HG02943 (cell line): ENCODE measurements around the gene DLL1.

Source experiments
- ATAC-seq: cut with Tn5 transposase; IDR thresholded peaks from one replicate; pipeline ENCODE4 v1.9.1; 2021; ENCODE audit warnings: mild to moderate bottlenecking, low read depth, moderate library complexity; ENCODE audit not compliant: unreplicated experiment

Gene DLL1

GRCh38 chr6:170295510-170296422 lies 4.9 kb upstream of the DLL1 start:
- peak; percentile 54 for ATAC-seq

GRCh38 chr6:170294813-170295509 lies 4.1 kb upstream of the DLL1 start:
- no peak for ATAC-seq

- no peak for ATAC-seq
Measured at GRCh38 chr6:170294298-170294730, 3.4 kb upstream of the DLL1 start.

DNA sequence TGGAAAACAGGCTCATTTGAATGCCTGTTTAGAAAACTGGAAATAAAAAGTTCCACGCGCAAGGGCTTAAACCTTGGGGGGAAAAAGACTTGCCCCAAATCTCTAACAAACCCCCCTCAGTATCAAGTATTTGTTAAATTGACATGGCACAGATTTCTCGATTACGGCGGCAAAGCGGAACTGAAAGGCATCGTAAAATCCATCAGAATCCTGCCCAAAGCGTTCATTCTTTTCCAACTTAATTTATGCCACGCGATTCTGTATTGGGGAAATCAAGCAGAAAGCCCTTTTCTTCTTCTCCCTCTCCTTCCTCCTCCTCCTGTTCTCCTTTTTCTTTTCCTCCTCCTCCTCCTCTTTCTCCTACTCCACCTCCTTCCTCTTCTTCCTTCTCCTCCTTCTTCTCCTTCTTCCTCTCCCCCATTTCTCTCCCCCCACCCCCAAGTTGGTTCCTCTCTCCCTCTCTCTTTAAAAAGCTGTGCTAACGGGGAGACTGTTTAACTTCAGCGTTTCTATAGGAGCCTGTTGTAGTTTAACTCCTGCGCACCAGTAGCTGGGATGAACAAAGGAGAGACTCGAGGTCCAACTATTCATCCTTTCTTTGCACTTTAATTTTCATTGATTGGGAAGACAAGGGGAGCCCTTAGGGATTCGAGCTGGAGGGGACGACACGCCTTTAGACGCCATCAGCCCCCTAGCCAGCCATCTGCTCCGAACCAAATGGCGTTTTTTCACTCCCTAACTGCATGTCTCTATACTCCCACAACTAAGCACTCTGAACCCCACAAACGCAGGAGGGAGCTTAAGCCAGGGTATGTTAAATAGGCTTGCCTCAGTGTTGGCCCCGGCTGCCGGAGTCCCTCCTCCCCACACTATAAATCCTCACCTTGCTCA lies 2.7 kb upstream of the DLL1 start:
- ATAC-seq, result no peak

- no peak for ATAC-seq
Measured at GRCh38 chr6:170292407-170293158, 1.7 kb upstream of the DLL1 start.

DNA sequence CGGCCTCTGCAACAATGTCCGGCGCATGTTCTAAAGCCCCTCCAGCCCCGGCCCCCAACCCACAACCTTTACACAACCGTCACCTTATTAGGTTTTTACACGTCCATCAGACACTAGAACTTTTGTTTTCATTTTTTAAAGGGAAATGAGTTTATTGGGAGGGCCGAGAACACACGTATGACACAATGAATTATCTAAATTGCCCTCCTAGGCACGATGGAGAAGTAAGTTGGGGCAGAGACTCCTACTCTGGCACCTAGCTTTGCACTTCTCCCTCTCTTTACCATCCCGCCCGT lies 1.2 kb upstream of the DLL1 start:
- no peak for ATAC-seq

GRCh38 chr6:170291271-170292110 lies 613 bp upstream of the DLL1 start:
- no peak for ATAC-seq

- no peak for ATAC-seq
Measured at GRCh38 chr6:170289951-170290295, 955 bp downstream of the DLL1 start.

DNA sequence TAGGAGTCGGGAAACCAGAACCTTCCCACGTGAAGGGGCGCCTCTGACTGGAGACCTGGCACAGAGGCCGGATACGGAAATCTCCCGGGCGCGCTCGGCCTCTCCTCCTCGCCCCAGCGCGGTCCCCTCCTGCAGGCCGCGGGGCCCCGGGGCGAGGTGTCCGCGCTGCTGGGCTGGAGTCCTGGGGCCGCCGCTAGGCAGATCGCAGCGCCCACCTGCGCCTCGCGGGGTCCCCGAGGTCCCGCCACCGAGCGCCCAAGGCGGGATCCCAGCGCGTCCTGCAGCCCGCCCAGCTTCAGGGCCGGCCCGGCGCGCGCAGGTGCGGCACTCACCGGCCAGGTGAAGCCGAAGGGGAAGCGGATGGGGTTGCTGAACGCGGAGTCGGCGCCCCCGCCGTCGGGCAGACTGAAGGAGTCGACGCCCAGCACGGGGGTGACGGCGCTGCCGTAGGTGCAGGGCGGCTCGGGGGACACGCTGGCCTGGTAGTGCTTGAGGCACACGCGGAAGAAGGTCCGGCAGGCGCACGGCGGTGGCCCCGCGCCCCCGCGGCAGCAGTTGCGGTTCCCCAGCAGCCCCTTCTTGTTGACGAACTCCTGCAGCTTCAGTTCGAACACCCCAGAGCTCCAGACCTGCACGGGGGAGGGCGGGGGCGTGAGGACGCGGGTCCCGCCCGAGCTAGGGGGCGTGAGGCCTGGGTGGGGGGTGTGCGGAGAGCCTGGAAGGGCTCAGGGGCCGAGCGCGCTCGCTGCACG lies 1.5 kb downstream of the DLL1 start:
- no peak for ATAC-seq

- no peak for ATAC-seq
Measured at GRCh38 chr6:170288852-170289179, 2.1 kb downstream of the DLL1 start.

- ATAC-seq, result no peak
Measured at GRCh38 chr6:170288091-170288631, 2.7 kb downstream of the DLL1 start.

GRCh38 chr6:170287371-170287876 lies 3.5 kb downstream of the DLL1 start:
- no peak for ATAC-seq

DNA sequence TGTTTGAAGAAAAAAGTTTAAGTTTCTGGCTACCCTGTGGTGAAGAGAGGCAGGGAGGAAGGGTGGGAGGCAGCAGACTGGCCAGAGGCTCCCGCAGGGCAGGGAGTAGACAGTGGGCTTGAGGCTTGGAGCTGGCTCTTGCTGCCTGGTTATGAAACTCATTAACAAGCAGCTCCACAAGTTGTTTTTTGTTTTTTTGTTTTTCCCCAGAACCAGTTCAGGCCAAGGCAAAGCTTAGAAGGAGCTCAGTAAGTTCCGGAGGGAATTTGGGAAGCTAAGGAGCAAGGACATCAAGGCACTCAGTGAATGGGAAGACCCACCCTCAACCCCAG lies 4.0 kb downstream of the DLL1 start:
- ATAC-seq, result no peak

DNA sequence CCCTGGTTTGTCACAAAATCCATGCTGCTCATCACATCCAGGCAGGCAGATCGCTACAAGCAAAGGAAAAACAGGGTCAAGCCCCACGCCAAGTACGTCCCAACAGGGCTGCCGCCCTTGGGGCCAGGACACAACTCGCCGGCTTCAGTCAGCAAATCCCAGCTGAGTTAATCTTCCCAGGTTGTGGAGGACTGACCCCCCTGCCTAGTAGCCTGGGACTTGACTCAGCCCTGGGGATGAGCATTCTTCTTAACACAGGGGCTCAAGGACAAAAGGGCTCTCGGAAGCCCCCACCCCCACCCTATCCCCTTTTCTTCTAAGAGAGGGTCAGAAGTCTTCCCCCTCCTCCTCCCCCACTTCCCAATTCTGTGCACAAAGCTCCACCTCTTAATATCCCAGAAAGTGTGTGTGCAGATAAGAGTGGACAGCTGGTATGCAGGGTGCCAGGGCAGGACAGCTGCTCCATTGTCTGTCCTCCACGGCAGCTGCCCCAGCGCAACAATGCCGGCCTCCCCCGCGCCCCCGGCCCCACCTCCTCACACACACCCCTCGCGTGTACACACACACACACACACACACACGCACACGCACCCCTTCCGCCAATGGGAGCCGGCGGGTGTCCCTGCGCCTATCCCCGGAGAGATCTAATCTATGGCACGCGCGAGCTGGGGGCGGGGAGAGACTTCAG lies 4.5 kb downstream of the DLL1 start:
- ATAC-seq, result no peak

DNA sequence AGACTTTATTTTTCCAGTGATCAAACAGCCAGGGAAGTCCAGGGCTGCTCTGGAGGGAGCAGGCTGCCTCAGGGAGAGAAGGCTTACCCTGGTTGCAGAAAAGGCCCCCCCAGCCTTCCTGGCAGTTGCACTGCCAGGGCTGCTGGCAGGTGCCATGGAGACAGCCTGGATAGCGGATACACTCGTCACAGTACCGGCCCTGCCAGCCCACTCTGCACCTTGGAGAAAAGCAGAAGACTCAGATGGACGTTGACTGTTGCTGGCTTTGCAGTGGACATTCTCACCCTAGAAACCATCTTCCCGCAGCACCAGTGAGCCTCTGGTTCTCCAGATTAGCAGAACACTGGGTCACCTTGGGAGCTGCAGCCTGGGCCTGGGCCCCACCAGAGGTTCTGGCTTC lies 5.4 kb downstream of the DLL1 start:
- no peak for ATAC-seq

DNA sequence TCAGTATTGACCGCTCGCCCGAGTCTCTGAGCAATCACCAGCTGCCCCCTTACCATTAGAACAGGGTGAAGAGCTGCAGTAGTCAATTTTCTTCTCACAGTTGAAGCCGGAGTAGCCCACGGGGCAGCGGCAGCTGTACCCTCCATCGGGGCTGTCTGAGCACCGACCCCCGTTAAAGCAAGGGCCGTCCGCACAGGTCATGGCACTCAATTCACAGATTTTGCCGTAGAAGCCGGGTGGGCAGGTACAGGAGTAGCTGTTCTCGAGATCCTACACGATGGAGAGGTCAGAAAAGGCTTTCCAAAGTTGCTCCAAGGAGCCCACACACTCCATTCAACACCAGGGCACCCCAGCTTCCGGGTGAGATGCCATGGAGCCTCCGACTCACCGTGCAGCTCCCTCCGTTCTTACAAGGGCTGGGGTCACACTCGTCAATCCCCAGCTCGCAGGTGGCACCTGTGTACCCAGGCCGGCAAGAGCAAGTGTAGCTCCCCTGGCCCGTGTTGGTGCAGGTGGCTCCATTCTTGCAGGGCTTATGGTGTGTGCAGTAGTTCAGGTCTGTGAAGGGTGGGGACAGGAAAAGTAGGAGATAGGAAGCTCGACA lies 5.9 kb downstream of the DLL1 start:
- ATAC-seq, result no peak

GRCh38 chr6:170284126-170284773 lies 6.6 kb downstream of the DLL1 start:
- no peak for ATAC-seq
